ENCODE results near the gene PLCB4.

PLCB4 gene

GRCh38 chr20:9109566-9109965 is 40.7 kb downstream of the PLCB4 start:
- no peak for DNase-seq

GRCh38 chr20:9110365-9110764 is 41.5 kb downstream of the PLCB4 start:
- DNase-seq = no peak

DNA sequence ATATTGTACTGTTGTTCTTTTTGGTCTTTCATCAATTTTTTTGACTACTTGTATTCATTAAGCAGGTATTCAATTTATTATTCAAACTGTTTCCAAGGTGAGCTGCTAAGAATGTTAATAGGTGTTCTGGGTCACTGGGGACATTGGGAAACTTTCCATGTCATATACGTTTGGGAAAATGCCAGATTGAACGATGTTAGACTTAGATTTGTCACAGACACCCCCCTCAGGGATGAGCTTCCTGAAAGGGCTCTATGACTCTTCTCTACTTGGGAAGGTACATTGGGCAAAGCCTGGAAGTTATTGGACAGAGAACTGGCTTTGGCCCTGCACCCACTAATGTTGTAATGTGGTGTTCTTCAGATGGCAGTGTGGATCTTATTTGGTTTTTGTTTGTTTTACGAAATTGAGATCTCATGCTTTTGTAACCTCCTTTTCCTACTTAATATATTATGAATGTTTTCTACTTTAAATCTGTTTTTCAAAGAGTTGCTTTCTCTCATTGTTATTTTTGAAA is 42.1 kb downstream of the PLCB4 start:
- DNase-seq = no peak

DNA sequence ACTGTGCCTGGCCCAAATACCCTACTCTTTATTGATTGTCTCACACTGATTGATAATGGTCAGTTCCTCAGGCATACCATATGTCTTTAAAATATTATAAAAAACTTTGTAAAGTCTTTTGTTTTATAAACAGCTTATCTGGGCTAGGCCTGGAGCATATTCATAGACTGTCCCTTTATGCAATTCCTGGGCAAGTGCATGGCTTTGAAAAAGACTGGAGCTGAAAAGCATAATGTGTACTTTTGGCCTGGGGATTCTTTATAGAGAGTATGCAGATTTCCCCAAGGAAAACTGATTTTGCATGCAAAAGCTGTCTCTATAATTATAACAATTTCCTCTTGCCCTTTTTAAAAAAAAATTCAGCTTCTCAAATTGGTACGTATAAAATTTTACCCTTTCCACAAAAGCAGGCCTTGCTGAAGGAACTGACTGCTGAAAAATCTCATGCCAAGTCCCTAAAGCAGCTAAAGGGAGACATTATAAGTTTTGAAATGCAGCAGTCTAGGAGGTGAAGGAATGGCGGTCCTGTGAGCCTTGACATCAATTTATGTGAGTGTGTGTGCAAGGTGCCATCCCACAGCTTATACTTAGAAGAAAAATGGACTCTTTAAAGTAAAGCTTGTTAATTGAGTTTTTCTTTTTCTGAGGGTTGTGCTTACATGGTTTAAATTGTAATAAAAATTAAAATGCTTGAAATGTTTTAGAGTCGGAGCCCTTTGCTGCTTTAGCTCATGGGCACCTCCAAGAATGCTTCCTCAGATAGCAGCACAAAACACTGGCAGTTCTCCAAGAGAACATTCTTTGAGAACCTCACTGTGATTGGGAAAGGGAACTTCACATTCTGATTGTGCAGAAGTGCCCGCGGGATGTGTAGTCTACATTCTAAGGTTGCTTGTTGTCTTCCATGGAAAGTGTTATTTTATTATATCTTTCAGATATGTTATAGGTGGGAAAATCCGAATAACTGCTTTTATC is 43.9 kb downstream of the PLCB4 start:
- DNase-seq = no peak

- no peak for DNase-seq
Measured at GRCh38 chr20:9114709-9115108, 45.8 kb downstream of the PLCB4 start.

DNA sequence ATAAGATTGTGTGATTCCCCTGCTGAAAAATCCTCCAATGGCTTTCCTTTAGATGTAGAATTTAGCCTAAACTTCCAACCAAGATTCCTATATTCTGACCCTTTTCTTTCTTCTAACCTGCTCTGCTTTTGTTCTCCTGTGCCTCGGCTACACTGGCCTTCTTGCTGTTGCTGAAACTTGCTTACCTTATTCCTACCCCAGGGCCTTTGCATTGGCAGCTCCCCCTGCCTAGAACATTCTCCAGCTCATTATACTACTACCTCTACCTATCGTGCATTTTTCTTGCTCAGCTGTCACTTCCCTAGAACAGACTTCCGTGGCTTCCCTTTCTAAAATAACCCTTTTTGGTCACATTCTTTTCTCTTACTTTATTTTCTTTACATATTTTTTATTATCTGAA is 48.7 kb downstream of the PLCB4 start:
- DNase-seq = no peak

DNA sequence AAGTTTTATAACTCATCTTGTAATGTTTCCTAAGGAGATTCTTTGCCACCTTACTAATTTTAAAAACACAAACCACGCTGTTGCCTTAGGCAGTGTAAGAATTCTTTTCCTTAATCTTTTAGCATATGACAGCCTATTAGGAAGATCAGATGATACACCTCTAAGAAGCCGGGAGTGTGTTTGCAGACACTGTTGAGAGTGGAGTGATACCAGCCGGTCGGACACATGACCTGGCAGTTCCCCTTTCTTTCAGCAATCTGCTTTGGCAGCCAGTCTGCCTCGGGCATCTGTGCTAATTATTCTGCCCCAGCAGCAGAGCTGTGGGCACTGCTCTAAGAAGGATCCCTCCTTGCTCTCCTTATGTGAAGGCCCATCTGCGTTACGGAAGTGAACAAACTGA is 50.9 kb downstream of the PLCB4 start:
- no peak for DNase-seq

- no peak for DNase-seq
Measured at GRCh38 chr20:9121211-9121610, 52.3 kb downstream of the PLCB4 start.

DNA sequence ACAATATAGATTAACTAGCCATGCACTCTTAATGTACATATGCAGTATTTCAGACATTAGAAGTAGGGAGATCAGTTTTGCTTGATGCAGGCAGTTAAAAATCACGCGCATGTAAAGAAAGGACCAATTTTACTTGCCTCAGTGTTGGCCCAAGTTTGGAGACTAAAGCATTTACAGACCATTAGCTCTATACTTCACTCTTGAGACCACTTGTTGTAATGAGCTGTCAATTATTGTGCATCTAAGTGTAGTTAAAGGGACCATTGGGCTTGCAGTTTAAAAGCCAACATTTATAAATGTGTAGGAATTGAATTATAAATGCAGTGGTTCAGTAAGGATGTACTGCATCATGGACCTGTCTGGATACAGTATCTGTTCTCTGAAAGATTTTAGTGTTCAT is 53.7 kb downstream of the PLCB4 start:
- DNase-seq = no peak

- DNase-seq = no peak
Measured at GRCh38 chr20:9126527-9126926, 57.6 kb downstream of the PLCB4 start.

DNA sequence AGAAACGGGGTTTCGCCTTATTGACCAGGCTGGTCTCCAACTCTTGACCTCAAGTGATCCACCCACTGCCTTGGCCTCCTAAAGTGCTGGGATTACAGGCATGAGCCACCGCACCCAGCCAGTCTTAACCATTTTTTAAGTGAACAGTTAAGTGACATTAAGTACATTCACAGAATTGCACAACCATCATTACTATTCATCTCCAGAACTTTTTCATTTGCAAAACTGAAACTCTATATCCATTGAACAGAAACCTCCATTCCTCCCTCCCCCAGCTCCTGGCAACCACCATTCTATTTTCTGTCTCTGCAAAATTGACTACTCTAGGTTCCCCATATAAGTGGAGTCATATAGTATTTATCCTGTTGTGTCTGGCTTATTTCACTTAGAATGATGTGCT is 59.7 kb downstream of the PLCB4 start:
- no peak for DNase-seq

DNA sequence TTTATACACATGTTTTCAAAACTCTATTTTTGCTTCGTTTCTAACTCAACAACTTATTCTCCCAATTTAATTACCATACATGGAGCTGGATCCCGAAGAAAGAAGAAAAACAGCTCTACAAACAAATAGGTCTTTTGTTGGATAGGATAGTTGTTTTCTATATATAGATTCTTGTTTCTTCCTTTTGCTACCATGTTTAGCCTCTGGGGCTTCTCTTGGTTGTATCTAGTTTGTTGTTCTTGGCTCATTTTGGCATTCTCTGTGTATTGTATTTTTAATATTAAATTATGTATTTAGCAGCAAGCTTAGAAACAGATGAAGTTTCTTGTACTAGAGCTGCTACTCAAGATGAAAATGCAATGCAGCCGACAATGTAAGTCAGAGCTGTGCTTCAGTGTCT is 60.9 kb downstream of the PLCB4 start:
- no peak for DNase-seq

- DNase-seq = no peak
Measured at GRCh38 chr20:9130521-9130920, 61.6 kb downstream of the PLCB4 start.

- no peak for DNase-seq
Measured at GRCh38 chr20:9131841-9132240, 63.0 kb downstream of the PLCB4 start.

- DNase-seq = no peak
Measured at GRCh38 chr20:9134346-9134745, 65.5 kb downstream of the PLCB4 start.

DNA sequence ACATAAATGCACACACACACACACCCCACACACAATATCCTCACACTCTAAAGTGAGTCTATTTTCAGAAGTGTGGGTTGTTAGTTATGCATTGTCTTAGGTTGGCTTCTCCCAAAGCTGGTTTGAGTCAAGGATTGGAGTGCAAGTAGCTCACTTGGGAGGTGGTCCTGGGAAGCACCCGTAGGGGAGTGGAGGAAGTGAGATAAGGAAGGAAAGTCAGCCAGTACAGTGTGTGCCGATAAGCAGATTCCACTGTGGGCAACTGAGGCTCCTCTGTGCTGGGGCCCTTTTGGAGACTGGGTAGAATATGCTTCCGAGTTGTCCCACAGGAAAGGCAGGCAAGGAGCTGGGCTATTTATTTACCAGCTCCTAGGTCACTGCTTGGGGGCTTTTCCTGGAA is 67.2 kb downstream of the PLCB4 start:
- no peak for DNase-seq

DNA sequence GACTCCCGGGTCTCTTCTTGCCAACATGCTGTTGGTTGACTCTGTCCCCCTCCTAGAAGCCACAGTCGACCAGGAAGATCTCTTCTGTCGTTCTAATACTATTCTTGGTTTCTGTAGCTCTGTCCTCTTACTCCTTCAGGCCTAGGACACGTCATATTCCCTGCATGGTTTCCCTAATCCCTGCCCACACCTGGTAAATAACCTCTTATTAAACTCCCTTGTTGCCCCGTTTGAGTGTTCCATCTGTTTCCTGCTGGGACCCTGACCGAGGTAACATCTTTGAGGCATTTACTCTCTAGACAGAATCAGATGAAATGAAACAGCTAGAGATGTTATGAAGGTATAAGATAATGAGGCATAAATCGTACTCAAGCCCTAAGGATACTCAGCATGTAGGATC is 68.1 kb downstream of the PLCB4 start:
- no peak for DNase-seq

DNA sequence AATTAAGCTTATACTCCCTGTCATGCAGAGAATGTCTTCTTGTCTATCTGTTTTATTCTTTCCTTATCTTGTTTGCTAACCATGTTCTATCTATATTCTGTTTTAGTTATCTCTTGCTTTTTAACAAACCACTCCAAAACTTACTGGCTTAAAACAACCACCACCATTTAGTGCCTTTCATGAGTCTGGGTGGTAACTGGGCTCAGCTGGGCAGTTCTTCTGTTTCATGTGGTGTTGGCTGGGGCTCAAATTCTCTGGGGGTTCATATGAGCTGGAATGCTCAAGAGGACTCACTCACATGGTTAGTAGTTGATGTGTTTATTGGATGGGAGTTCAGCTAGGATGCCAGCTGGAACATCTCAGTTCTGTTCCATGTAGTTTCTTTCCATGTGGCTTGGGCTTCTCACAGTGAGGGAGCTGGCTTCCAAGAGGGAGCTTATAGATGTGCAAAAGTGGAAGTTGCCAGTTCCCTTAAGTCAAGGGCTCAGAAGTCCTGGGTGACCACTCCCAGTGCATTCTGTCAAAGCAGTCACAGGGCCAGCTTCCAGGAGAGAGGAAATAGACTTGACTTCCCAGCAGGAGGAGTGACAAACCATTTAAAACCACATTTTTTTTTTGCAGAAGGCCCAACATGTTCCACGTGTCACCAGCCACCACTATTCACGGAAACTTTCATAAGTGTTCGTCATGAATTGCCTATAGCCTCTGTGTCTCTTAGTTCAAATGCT is 70.4 kb downstream of the PLCB4 start:
- DNase-seq = no peak

DNA sequence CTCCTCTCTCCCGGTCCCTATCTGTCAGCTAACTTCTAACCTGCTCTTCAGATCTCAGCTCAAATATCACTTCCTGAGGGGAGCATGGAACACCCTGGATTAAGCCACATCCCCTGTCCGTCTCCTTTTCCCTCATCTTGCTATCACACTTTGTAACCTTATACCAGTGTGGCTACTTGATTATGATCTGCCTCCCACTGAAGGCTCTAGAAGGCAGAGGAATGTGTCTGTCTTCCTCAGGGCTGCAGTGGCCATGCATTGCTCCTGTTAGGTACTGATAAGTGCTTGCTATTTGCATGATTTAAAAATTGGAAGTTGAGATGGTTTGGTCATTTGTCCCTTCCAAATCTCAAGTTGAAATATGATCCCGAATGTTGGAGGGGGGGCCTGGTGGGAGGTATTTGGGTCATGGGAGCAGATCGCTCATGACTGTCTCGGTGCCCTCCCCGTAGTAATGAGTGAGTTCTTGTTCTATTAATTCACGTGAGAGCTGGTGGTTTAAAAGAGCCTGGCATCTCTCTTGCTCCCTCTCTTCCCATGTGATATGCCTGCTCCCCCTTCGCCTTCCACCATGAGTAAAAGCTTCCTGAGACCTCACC is 71.4 kb downstream of the PLCB4 start:
- DNase-seq = no peak

DNA sequence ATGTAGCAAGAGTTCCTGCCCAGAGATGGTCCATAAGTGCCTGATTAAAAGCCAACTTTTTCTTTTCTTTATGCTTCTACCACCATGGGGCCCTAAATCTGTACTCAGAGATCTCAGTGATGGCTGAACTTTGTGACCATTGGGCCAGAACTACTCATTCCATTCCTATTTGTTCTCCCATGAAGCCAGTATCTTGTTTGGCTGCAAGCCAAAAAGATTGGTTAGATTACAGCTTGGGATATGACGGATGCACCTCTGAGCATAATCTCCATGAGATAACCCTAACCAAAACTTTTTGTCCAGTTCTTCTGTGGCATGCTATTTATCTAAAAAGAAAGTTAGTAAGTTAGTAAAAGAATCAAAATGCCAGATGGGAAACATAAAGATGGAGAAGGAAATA is 72.2 kb downstream of the PLCB4 start:
- DNase-seq = no peak

DNA sequence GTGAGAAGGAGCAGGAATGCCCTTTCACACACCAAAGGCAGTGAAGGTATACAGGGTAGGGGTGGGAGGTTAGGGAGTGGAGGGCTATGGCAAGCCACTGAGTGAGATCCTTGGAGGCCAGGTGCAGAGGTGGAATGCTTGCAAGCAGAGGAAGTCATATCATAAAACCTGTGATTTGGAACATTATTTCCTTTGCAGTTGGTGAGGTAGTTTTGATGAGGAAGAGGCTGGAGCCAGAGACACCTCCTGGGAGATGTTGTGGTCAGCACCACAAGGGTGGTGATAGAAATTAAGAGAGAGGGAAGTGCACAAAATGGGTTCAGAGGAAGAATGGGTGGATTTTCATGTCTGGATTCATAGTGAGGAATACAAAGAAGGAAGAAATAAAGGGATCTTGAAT is 73.0 kb downstream of the PLCB4 start:
- no peak for DNase-seq

DNA sequence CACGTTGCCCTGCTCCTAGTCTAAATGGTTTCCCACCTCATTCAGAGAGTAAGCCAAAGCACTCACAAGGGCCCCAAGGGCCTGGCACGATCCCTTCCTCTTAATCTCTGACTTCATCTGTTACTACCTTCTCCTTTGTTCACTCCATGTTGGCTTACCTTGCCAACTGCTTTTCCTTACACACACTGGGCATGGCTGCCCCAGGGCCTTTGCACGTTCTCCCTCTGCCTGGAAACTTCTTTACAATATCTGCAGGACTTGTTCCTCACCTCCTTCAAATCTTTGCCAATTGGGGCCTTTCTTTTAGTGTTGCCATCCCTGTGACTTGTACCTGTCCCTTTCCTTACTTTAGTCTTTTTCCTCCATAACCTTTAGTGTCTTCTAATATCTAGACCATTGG is 73.9 kb downstream of the PLCB4 start:
- no peak for DNase-seq

DNA sequence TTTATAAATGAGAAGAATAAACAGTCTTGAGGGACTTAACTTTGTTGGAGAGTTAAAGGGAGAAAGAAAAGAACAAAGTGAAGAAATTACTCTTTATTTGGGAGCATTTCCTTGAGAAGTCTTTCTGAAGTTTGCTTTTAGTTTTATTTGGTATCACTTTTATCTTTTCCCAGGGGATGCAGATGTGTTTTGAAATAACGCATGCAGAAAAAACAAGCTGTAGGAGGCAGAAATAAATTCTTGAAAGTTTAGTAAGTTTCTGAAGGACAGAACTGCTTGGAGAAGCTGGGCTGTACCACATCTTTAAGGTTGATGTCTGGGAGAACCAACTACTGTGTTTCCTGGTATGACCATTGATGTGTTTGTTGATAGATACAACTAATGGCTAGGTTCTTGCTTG is 75.0 kb downstream of the PLCB4 start:
- no peak for DNase-seq

GRCh38 chr20:9144643-9145042 is 75.8 kb downstream of the PLCB4 start:
- no peak for DNase-seq

All from NCI-H526 treated with DMSO at 0.1 percent for 48 hours (cell line).